GM10248 (cell line): ENCODE data around the gene STARD6.
"Not testable (repeated sequence)": the region's sequence is repeated elsewhere in the genome, so short reads cannot be mapped to it uniquely, and the experiment has no call there.

Experiments
- CTCF ChIA-PET: fragments of 300-600 bp; sonication (Branson Sonifier 250); formaldehyde crosslinking; extraction: SDS; loops from one replicate; lab custom pipeline; 2021; ENCODE audit warnings: antibody characterized with exemption; lab: Yijun Ruan, JAX
- POLR2A ChIA-PET: fragments of 350-650 bp; sonication (Branson Sonifier 250); formaldehyde crosslinking; extraction: SDS; loops from one replicate; lab custom pipeline; 2020; ENCODE audit warnings: antibody characterized with exemption; lab: Yijun Ruan, JAX
- DNase-seq: peaks from one replicate; pipeline ENCODE4 v3.0.0; 2012; ENCODE audit errors: extremely low spot score
- CTCF ChIP-seq: IDR thresholded peaks from 2 replicates; pipeline ENCODE4 v1.5.1; 2012; ENCODE audit warnings: mild to moderate bottlenecking, low read depth; ENCODE audit errors: extremely low read depth, missing control alignments, control extremely low read depth

Gene STARD6

GRCh38 chr18:54389143-54389505 lies 31.5 kb upstream of the STARD6 start:
- ChIA-PET CTCF (interaction anchor here (1.0 to 1.6 kb wide), 4 partner anchors 12 to 283 kb away, joined by 3 to 4 read pairs (median 3); no protein-coding TSS in a partner anchor), POLR2A (no interaction called here)
- no peak for TF ChIP-seq CTCF
- DNase-seq: no peak

DNA sequence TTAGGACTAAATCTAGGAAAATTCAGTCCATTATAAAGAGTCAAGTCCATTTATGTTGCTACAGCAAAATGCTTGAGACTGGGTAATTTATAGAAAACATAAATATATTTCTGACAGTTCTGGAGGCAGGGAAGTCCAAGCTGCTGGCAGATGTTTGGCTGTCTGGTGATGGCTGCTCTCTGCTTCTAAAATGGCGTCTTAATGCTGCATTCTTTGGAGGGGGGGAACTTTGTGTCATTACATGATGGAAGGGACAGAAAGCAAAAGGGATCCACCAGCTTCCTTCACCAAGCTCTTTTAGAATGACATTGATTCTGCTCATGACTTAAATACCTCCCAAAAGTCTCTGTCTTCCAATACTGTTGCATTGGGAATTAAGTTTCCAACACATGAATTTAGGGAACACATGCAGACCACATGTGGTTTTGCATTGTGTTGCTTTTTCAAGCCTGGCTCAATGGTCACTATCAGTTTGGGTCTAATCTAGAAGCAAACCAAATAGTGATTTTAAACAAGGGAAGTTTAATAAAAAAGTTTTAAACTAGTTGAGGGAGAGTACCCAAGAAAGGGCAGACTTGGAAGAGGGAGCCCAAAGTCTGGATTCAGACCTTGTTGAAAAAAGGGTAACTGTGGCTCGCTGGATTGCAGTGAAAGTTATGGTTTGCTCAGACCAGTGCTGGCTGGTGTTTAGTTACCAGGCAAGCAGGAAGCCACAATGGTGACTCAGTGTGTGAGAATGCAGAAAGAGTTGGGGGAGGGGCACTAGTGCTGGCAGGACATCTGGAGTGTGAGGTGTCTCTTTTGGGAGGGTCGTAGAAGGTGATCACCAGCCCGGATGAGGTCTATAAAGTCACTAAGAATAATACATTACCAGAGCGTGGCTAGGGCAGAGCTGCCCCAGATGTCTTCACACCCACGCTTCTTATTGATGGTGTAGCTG lies 30.8 kb upstream of the STARD6 start:
- peak; percentile 17 for DNase-seq
- CTCF ChIA-PET: interaction anchor here (1.0 to 1.6 kb wide), 3 partner anchors 12 to 283 kb away, joined by 3 to 4 read pairs (median 3); no protein-coding TSS in a partner anchor
- POLR2A ChIA-PET: interaction anchor here (0.6 kb wide), 1 partner anchor 1095 kb away, joined by 3 read pairs; no protein-coding TSS in a partner anchor
- TF ChIP-seq CTCF: no peak

DNA sequence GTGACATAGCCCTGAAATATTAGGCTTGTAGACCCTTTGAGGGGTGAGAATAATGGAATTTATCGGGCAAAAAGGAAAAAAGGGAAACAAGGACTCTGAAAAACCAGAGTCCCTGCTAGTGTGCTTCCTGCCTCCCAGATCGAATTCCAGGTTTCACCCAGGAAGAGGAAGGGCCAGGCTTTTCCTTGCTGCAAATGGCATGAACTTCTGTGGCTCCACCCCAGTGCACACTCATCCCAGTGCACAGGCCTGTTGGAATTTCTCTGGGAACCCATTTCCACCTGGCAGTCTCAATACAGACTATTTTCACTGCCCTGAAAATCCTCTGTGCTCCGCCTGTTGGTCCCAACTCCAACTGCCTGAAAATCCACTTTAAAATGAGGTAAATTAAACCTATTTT lies 30.0 kb upstream of the STARD6 start:
- POLR2A ChIA-PET: interaction anchor here (0.6 kb wide), 1 partner anchor 1095 kb away, joined by 3 read pairs; no protein-coding TSS in a partner anchor
- no peak for TF ChIP-seq CTCF
- no peak for DNase-seq
- CTCF ChIA-PET: interaction anchor here (1.7 to 1.8 kb wide), 2 partner anchors 30 to 166 kb away, joined by 5 to 9 read pairs; partner anchors contain the start of genes C18orf54 and STARD6

DNA sequence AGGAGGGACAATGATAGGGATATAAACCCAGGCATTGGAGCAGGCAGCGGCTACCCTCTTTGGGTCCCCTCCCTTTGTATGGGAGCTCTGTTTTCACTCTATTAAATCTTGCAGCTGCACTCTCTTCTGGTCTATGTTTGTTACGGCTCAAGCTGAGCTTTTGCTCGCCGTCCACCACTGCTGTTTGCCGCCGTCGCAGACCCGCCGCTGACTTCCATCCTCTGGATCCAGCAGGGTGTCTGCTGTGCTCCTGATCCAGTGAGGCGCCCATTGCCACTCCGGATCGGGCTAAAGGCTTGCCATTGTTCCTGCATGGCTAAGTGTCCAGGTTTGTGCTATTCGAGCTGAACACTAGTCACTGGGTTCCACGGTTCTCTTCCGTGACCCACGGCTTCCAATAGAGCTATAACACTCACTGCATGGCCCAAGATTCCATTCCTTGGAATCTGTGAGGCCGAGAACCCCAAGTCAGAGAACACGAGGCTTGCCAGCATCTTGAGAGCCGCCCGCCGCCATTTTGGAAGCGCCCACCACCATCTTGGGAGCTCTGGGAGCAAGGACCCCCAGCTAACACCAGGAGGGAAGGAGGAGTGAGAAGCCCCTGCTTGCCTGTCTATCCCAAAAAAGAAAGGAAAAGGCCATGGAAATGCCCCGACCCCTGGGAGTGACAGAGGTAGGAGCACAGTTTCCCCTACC lies 29.3 kb upstream of the STARD6 start:
- CTCF ChIA-PET: interaction anchor here (1.7 to 1.8 kb wide), 2 partner anchors 29 to 165 kb away, joined by 5 to 9 read pairs; partner anchors contain the start of genes C18orf54 and STARD6
- DNase-seq, POLR2A ChIA-PET: not testable (repeated sequence)

DNA sequence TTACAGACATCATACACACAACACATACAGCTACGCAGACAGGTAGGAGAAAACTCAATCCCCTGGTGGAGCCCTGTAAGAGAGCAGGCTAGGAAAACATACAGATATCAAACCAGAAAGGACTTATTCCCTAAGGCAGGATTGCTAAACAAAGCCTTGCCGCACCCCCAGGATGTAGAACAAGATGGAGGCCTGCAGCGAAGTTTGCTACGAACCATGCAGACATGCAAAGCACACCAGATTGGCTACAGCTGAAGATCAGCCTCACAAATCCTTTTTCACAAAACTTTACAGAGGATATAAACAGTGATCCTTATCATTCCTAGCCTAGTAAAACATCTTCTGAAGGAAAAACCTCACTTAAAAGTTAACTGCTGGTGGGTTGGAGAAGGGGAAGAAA lies 28.4 kb upstream of the STARD6 start:
- TF ChIP-seq CTCF: no peak
- ChIA-PET POLR2A (no interaction called here), CTCF (interaction anchor here (1.7 to 1.8 kb wide), 2 partner anchors 29 to 164 kb away, joined by 5 to 9 read pairs; partner anchors contain the start of genes C18orf54 and STARD6)
- DNase-seq: no peak

- no peak for TF ChIP-seq CTCF
- DNase-seq: no peak
- POLR2A ChIA-PET: no interaction called here
- CTCF ChIA-PET: interaction anchor here (1.5 to 2.2 kb wide), 2 partner anchors 10 kb away, joined by 4 to 5 read pairs; no protein-coding TSS in a partner anchor
These were observed 25.1 kb upstream of the STARD6 start for GRCh38 chr18:54382733-54383252.
